B cell (primary cell): ENCODE results near the gene PLEKHA7.

Source experiments
- CTCF ChIP-seq: fragments of 200-600 bp; IDR thresholded peaks from one replicate; pipeline ENCODE4 v1.8.0; 2022; ENCODE audit warnings: antibody characterized with exemption, mild to moderate bottlenecking
- EZH2 ChIP-seq: IDR thresholded peaks from 2 replicates; pipeline ENCODE4 v1.6.1; 2012; ENCODE audit warnings: borderline replicate concordance, low read depth, mild to moderate bottlenecking, moderate library complexity, low read length; ENCODE audit not compliant: insufficient read depth, poor library complexity, severe bottlenecking

- TF ChIP-seq CTCF (no peak), EZH2 (no peak)
These were observed 217.9 kb downstream of the PLEKHA7 start for GRCh38 chr11:16796311-16796710.
